ENCODE results near the gene TIMM23B.
"Not testable (repeated sequence)": the region's sequence is repeated elsewhere in the genome, so short reads cannot be mapped to it uniquely, and the experiment has no call there.

TIMM23B gene

GRCh38 chr10:49987207-49987606, 45.4 kb downstream of the TIMM23B start:
- not testable (repeated sequence) for DNase-seq

- DNase-seq, result not testable (repeated sequence)
These were observed 46.5 kb downstream of the TIMM23B start, which contains the start of gene AGAP6 for GRCh38 chr10:49988376-49988775. AGAP6 (plus strand) TSS chr10:49988406; CDS start chr10:49988716, 310 bp downstream.

GRCh38 chr10:49995321-49995720, 53.5 kb downstream of the TIMM23B start:
- DNase-seq, result not testable (repeated sequence)

- not testable (repeated sequence) for DNase-seq
These were observed 72.2 kb downstream of the TIMM23B start for GRCh38 chr10:50014024-50014423.

- DNase-seq, result not testable (repeated sequence)
These were observed 73.9 kb downstream of the TIMM23B start for GRCh38 chr10:50015596-50016220.

- not testable (repeated sequence) for DNase-seq
These were observed 75.1 kb downstream of the TIMM23B start for GRCh38 chr10:50016926-50017325.

- not testable (repeated sequence) for DNase-seq
These were observed 75.8 kb downstream of the TIMM23B start for GRCh38 chr10:50017646-50018045.

GRCh38 chr10:50019279-50019678, 77.4 kb downstream of the TIMM23B start:
- not testable (repeated sequence) for DNase-seq

GRCh38 chr10:50020451-50021024, 78.7 kb downstream of the TIMM23B start:
- not testable (repeated sequence) for DNase-seq

GRCh38 chr10:50021646-50022045, 79.8 kb downstream of the TIMM23B start:
- DNase-seq, result no peak

Data from activated T-cell treated with anti-CD3 and anti-CD28 coated beads, Interleukin-2, amount 50 U/mL, for 48 hours (primary cell).